CD14-positive monocyte (primary cell): ENCODE results near the gene DGKQ. TPM values are rescaled to one million over a fixed set of nuclear protein-coding genes. Genes with fewer than 3 reads are reported as not detected.
A peak's percentile ranks its signal among the peaks of the same experiment; 100 is the strongest.

ENCODE experiments used
- DNase-seq, 3 donors: peaks; one replicate each; pipeline ENCODE4 v3.0.0-alpha.2; 2011 to 2022
- H2AFZ ChIP-seq: 2 replicates; pipeline ENCODE4 v1.6.0; 2012; ENCODE audit warnings: mild to moderate bottlenecking, low read depth, low read length, inconsistent platforms; ENCODE audit not compliant: insufficient read depth, poor library complexity, severe bottlenecking
- H3K27ac ChIP-seq, 2 donors: 1 replicate in 1 of 2; 2 replicates in 1 of 2; pipeline ENCODE4 v1.5.1; 2012 to 2013; ENCODE audit warnings: low read length in 2 of 2, control low read depth in 1 of 2, inconsistent platforms in 1 of 2, low read depth in 1 of 2, mild to moderate bottlenecking in 1 of 2
- H3K27me3 ChIP-seq, 2 donors: one replicate each; pipeline versions ENCODE4 v1.6.0 to v1.6.1; 2011 to 2013; ENCODE audit warnings: low read length in 2 of 2; ENCODE audit not compliant: control insufficient read depth in 2 of 2, insufficient read depth in 2 of 2
- H3K36me3 ChIP-seq, 2 donors: replicated peaks in 1 of 2; 1 replicate in 1 of 2; 2 replicates in 1 of 2; pipeline versions ENCODE4 v1.5.1 to v1.6.1; 2012 to 2013; ENCODE audit warnings: low read length in 2 of 2, control low read depth in 1 of 2, inconsistent platforms in 1 of 2, mild to moderate bottlenecking in 1 of 2; ENCODE audit not compliant: insufficient read depth in 2 of 2, control insufficient read depth in 1 of 2
- H3K4me1 ChIP-seq, 2 donors: 1 replicate in 1 of 2; 2 replicates in 1 of 2; pipeline versions ENCODE4 v1.5.1 to v1.6.1; 2012 to 2013; ENCODE audit warnings: low read length in 2 of 2, control low read depth in 1 of 2, inconsistent platforms in 1 of 2, mild to moderate bottlenecking in 1 of 2, moderate library complexity in 1 of 2; ENCODE audit not compliant: insufficient read depth in 2 of 2, control insufficient read depth in 1 of 2
- H3K4me2 ChIP-seq: replicated peaks from 2 replicates; pipeline ENCODE3; 2012; ENCODE audit warnings: low read length, moderate library complexity, mild to moderate bottlenecking; ENCODE audit not compliant: poor library complexity, severe bottlenecking; ENCODE audit errors: extremely low read depth
- H3K4me3 ChIP-seq, 3 experiments: fragments of 200-600 bp in 1 of 3; sonication (generic) in 1 of 3; replicated peaks in 1 of 3; 1 replicate in 2 of 3; 2 replicates in 1 of 3; pipeline ENCODE4 v1.5.1; 2011 to 2013; ENCODE audit warnings: low read length in 3 of 3, mild to moderate bottlenecking in 3 of 3, control low read depth in 2 of 3, low read depth in 2 of 3, inconsistent platforms in 1 of 3, moderate library complexity in 1 of 3
- H3K79me2 ChIP-seq: 2 replicates; pipeline ENCODE4 v1.6.0; 2012; ENCODE audit warnings: mild to moderate bottlenecking, control low read depth, inconsistent platforms, low read length, moderate library complexity; ENCODE audit not compliant: insufficient read depth
- H3K9ac ChIP-seq: 2 replicates; pipeline ENCODE4 v1.6.0; 2017; ENCODE audit warnings: low read length, mild to moderate bottlenecking; ENCODE audit not compliant: insufficient read depth, poor library complexity, severe bottlenecking
- H3K9me3 ChIP-seq, 2 donors: replicated peaks in 1 of 2; 1 replicate in 1 of 2; 2 replicates in 1 of 2; pipeline versions ENCODE4 v1.5.1 to v1.6.1; 2012 to 2013; ENCODE audit warnings: low read length in 2 of 2, control low read depth in 1 of 2; ENCODE audit not compliant: control insufficient read depth in 1 of 2, insufficient read depth in 1 of 2
- H4K20me1 ChIP-seq: 2 replicates; pipeline ENCODE4 v1.6.0; 2012; ENCODE audit warnings: mild to moderate bottlenecking, low read length, control low read depth, moderate library complexity; ENCODE audit not compliant: insufficient read depth
- H3K27ac Mint-ChIP-seq, 7 donors: one replicate each; pipeline ENCODE4 v1.8.0; 2020; ENCODE audit warnings: mild to moderate bottlenecking in 7 of 7, mixed read lengths in 7 of 7, moderate library complexity in 6 of 7, inconsistent platforms in 2 of 7
- H3K27me3 Mint-ChIP-seq, 3 donors: one replicate each; pipeline ENCODE4 v1.8.0; 2021 to 2022; ENCODE audit warnings: low read depth in 3 of 3, mild to moderate bottlenecking in 3 of 3, mixed read lengths in 3 of 3, moderate library complexity in 3 of 3, inconsistent platforms in 1 of 3
- H3K36me3 Mint-ChIP-seq, 2 donors: one replicate each; pipeline ENCODE4 v1.8.0; 2020; ENCODE audit warnings: mixed read lengths in 2 of 2, inconsistent platforms in 1 of 2, mild to moderate bottlenecking in 1 of 2
- H3K4me1 Mint-ChIP-seq: one replicate; pipeline ENCODE4 v1.8.0; 2020; ENCODE audit warnings: mild to moderate bottlenecking, mixed read lengths
- H3K4me3 Mint-ChIP-seq, 2 donors: one replicate each; pipeline ENCODE4 v1.8.0; 2020; ENCODE audit warnings: mild to moderate bottlenecking in 2 of 2, mixed read lengths in 2 of 2, moderate library complexity in 1 of 2
- H3K9me3 Mint-ChIP-seq, 7 donors: one replicate each; pipeline ENCODE4 v1.8.0; 2020 to 2022; ENCODE audit warnings: mixed read lengths in 7 of 7, mild to moderate bottlenecking in 6 of 7, moderate library complexity in 6 of 7, inconsistent platforms in 2 of 7
- CTCF ChIP-seq: fragments of 200-600 bp; IDR thresholded peaks from one replicate; pipeline ENCODE4 v1.8.0; 2022; ENCODE audit warnings: antibody characterized with exemption, mild to moderate bottlenecking
- WGBS: methylation state at CpG from one replicate; pipeline ENCODE4 v1.1.5; 2013; ENCODE audit warnings: missing lambda C conversion rate; ENCODE audit not compliant: insufficient coverage; 5-methylcytosine and 5-hydroxymethylcytosine counted together
- intact Hi-C, 2 donors: fragments of 100-400 bp; cut with micrococcal nuclease; formaldehyde crosslinking; loops; one replicate each; pipeline versions ENCODE4 v1.15.0 to v1.15.1; 2023
- polyA plus RNA-seq, 3 donors: library from polyadenylated mRNA; depleted of rRNA in 1 of 3; unstranded in 2 of 3; stranded (reverse) in 1 of 3; fragments of 300-500 nt in 2 of 3; fragments of >200 nt in 1 of 3; fragmentation: Illumina TruSeq in 2 of 3; gene quantifications; 1 replicate in 2 of 3; 2 replicates in 1 of 3; pipeline ENCODE4 v1.2.3, GENCODE V29; 2012 to 2021

Gene DGKQ
- polyA plus RNA-seq, 3 donors = 0.58 to 23.1 (median 2.4) TPM

DNA sequence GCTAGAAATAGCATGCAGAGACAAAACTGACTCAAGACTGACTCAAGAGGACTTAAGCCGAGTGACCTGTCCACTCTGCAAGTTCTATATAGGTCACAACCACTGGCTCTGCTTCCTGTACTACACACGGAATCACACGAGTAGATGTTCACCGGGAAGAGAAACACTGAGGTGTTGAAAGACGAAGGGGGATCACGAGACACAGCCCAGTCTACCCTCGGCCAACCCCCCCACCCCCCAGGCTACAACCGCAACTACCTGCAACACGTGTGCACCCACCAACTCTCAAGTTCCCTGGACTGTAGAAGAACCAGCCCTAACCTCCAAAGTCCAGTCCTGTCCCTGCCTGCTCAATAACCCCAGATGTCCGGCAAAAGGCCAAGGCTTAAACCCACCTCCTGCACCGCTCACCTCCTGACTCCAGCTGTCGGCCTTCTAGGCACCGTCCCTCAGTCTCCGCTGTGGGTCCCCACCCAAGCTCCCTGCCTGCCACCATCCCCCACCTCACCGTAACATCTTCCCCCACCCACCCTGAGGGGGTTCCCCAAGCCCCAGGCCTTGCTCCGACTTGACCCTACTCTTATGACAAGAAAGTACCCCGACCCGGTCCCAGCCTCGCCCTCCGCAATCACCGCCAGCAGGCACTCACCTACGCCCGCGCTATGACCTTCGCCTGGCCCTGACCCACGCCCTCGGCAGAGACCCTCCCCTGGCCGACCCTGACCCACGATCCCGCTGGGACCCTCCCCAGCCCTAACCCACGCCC lies 42.0 kb downstream of the DGKQ start:
- Histone ChIP-seq H3K4me2 (peak overlapping the region; percentile 84), H3K4me3 (peak overlapping the region; percentile 89 to 97 (median 93)), H3K27ac (peak overlapping the region; percentile 63 to 98), H2AFZ (peak overlapping the region; percentile 61), H3K4me1 (peaks cover 62 to 69% of the 10 kb centered on the region in 2 donors), H3K9me3 (no peaks in the 10 kb centered on the region), H3K79me2 (peaks cover 86% of the 10 kb centered on the region), H4K20me1 (peaks cover 56% of the 10 kb centered on the region), H3K9ac (peak overlapping the region; percentile 100), H3K27me3 (no peaks in the 10 kb centered on the region), H3K36me3 (peaks cover under 1% of the 10 kb centered on the region in 2 donors)
- TF ChIP-seq CTCF = no peak
- Mint-ChIP-seq H3K4me1 (peaks cover 61% of the 10 kb centered on the region), H3K4me3 (peak overlapping the region; percentile 96 to 98), H3K36me3 (peaks cover 1 to 16% of the 10 kb centered on the region in 2 donors), H3K27ac (peak overlapping the region; percentile 96 to 99 (median 97)), H3K27me3 (peaks cover 0 to 3% (median 3%) of the 10 kb centered on the region in 3 donors), H3K9me3 (no peaks in the 10 kb centered on the region)
- peak; percentile 42 to 84 (median 51) for DNase-seq
- WGBS = 3% methylated on average over 25 of the region's 31 CpGs
- intact Hi-C loops = loop anchor here in 1 of 2 donors (5.0 to 10.0 kb wide), 2 partner anchors 237 to 361 kb away; no protein-coding TSS in a partner anchor

DNA sequence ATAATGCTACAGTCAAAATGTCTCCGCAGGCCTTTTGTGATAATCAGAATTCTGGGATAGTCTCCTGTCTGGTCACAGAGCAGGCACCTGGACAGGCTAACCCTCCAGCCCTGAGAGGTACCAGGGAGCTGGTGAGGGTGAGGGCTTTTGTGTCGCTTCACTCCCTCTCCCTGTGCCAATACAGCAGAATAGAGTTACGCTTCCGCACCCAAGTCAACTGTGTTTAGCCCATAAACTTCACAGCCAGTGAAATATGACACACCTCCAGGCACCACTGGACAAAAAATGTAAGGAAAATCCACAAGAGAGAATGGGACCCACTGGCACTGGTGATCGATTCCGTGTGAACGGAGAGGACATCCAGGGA lies 42.6 kb downstream of the DGKQ start:
- Histone ChIP-seq H3K4me3 (peak overlapping the region; percentile 89 to 97 (median 93)), H3K27me3 (no peaks in the 10 kb centered on the region), H3K27ac (peak overlapping the region; percentile 63 to 98), H3K4me2 (peak overlapping the region; percentile 84), H3K79me2 (peaks cover 91% of the 10 kb centered on the region), H3K9ac (peak overlapping the region; percentile 100), H3K4me1 (peaks cover 57 to 63% of the 10 kb centered on the region in 2 donors), H4K20me1 (peaks cover 62% of the 10 kb centered on the region), H3K9me3 (no peaks in the 10 kb centered on the region), H3K36me3 (peaks cover 3 to 6% of the 10 kb centered on the region in 2 donors), H2AFZ (no peak overlapping the region)
- intact Hi-C loops = loop anchor here in 1 of 2 donors (5.0 to 10.0 kb wide), 2 partner anchors 236 to 361 kb away; no protein-coding TSS in a partner anchor
- H3K4me1 Mint-ChIP-seq = peaks cover 60% of the 10 kb centered on the region
- H3K27ac Mint-ChIP-seq = peak overlapping the region; percentile 96 to 99 (median 97)
- WGBS = 60% methylated on average over 3 of the region's 7 CpGs
- DNase-seq = no peak
- peaks cover 0 to 3% (median 3%) of the 10 kb centered on the region in 3 donors for H3K27me3 Mint-ChIP-seq
- no peaks in the 10 kb centered on the region for H3K9me3 Mint-ChIP-seq
- peak overlapping the region; percentile 96 to 98 for H3K4me3 Mint-ChIP-seq
- H3K36me3 Mint-ChIP-seq = peaks cover 5 to 21% of the 10 kb centered on the region in 2 donors
- TF ChIP-seq CTCF = no peak
